ENCODE results near the gene C2orf42.

- no peak for TF ChIP-seq CTCF (IDR thresholded peaks at IDR 0.05)
- TF ChIP-seq POLR2A (IDR thresholded peaks at IDR 0.05) = no peak
Observed at GRCh38 chr2:70240599-70240998, 49.8 kb upstream of the C2orf42 start.
